Measurements from ENCODE around the gene ADAM12. TPM values are rescaled to one million over a fixed set of nuclear protein-coding genes. Genes with fewer than 3 reads are reported as not detected.
A peak's percentile ranks its signal among the peaks of the same experiment; 100 is the strongest.

ADAM12 gene
- polyA plus RNA-seq, 1 of the 3 experiments (the other 2 are of a cell fraction): 25.0 TPM

GRCh38 chr10:126058507-126058906, 329.8 kb downstream of the ADAM12 start (continued):
- TF ChIP-seq, protein P1, sequence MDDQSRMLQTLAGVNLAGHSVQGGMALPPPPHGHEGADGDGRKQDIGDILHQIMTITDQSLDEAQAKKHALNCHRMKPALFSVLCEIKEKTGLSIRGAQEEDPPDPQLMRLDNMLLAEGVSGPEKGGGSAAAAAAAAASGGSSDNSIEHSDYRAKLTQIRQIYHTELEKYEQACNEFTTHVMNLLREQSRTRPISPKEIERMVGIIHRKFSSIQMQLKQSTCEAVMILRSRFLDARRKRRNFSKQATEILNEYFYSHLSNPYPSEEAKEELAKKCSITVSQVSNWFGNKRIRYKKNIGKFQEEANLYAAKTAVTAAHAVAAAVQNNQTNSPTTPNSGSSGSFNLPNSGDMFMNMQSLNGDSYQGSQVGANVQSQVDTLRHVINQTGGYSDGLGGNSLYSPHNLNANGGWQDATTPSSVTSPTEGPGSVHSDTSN (IDR thresholded peaks at IDR 0.05): peak; percentile 21; the same call in 1 of the 2 replicates
- TF ChIP-seq GABPA (IDR thresholded peaks at IDR 0.05; ENCODE audit: low read depth) (no peak), ELF1 (IDR thresholded peaks at IDR 0.05) (no peak), RXRA (IDR thresholded peaks at IDR 0.05; ENCODE audit: borderline replicate concordance, low read depth) (no peak), FOSL2 (IDR thresholded peaks at IDR 0.05; ENCODE audit: borderline replicate concordance, low read depth) (no peak), ZBTB33 (IDR thresholded peaks at IDR 0.05; ENCODE audit: borderline replicate concordance, low read depth) (no peak), YY1 (IDR thresholded peaks at IDR 0.05; ENCODE audit: low read depth) (no peak), REST (IDR thresholded peaks at IDR 0.05; ENCODE audit: low read depth, low read length) (no peak), EP300 (IDR thresholded peaks at IDR 0.05; ENCODE audit: borderline replicate concordance in 1 of 2, low read depth in 1 of 2, low read length in 1 of 2) (peak in 1 of 2 experiments; percentile 46; a peak in 1 of 4 replicates), TEAD4 (IDR thresholded peaks at IDR 0.05; ENCODE audit: borderline replicate concordance, insufficient read depth) (no peak), MXI1 (IDR thresholded peaks at IDR 0.05; ENCODE audit: low read depth, low read length) (no peak; the same call in 1 of the 2 replicates), RCOR1 (IDR thresholded peaks at IDR 0.05; ENCODE audit: low read length) (peak; percentile 49), GATA2 (CRISPR knock-in tag; IDR thresholded peaks at IDR 0.05) (peak; percentile 81), POLR2AphosphoS5 (IDR thresholded peaks at IDR 0.05; ENCODE audit: low read depth, low read length) (0 out of 2 replicates have a peak, but pooled peaks have one; percentile 16), SIN3A (IDR thresholded peaks at IDR 0.05; ENCODE audit: borderline replicate concordance, low read depth, low read length) (no peak), TCF12 (IDR thresholded peaks at IDR 0.05) (peak; percentile 50; the same call in 1 of the 2 replicates), TAF1 (IDR thresholded peaks at IDR 0.05; ENCODE audit: borderline replicate concordance, low read depth, low read length) (no peak), FOXJ3 (CRISPR knock-in tag; IDR thresholded peaks at IDR 0.05) (no peak)
- TF ChIP-seq, protein P2, sequence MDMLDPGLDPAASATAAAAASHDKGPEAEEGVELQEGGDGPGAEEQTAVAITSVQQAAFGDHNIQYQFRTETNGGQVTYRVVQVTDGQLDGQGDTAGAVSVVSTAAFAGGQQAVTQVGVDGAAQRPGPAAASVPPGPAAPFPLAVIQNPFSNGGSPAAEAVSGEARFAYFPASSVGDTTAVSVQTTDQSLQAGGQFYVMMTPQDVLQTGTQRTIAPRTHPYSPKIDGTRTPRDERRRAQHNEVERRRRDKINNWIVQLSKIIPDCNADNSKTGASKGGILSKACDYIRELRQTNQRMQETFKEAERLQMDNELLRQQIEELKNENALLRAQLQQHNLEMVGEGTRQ (IDR thresholded peaks at IDR 0.05; ENCODE audit: borderline replicate concordance, low read depth, low read length): no peak
- TF ChIP-seq, protein P3, sequence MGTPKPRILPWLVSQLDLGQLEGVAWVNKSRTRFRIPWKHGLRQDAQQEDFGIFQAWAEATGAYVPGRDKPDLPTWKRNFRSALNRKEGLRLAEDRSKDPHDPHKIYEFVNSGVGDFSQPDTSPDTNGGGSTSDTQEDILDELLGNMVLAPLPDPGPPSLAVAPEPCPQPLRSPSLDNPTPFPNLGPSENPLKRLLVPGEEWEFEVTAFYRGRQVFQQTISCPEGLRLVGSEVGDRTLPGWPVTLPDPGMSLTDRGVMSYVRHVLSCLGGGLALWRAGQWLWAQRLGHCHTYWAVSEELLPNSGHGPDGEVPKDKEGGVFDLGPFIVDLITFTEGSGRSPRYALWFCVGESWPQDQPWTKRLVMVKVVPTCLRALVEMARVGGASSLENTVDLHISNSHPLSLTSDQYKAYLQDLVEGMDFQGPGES (IDR thresholded peaks at IDR 0.05; ENCODE audit: low read depth, low read length): no peak

Measured in SK-N-SH (cell line).